GM08714 (cell line): ENCODE results near the gene RPS25.
"Not testable (repeated sequence)": the region's sequence is repeated elsewhere in the genome, so short reads cannot be mapped to it uniquely, and the experiment has no call there.

Experiments used
- H3K4me3 ChIP-seq: fragments of 200-500 bp; sonication (Bioruptor generic); 2 replicates; pipeline ENCODE4 v1.5.1; 2014; ENCODE audit warnings: mild to moderate bottlenecking, low read length, inconsistent platforms
- ZNF274 ChIP-seq: IDR thresholded peaks from 2 replicates; pipeline ENCODE4 v1.6.1; 2012; ENCODE audit warnings: mild to moderate bottlenecking, low read depth, low read length

The RPS25 gene

GRCh38 chr11:118980191-118980881 is 37.8 kb downstream of the RPS25 start:
- no peak overlapping the region for H3K4me3 ChIP-seq
- TF ChIP-seq ZNF274 = no peak

GRCh38 chr11:118979434-118979833 is 38.7 kb downstream of the RPS25 start:
- TF ChIP-seq ZNF274 = no peak
- H3K4me3 ChIP-seq = no peak overlapping the region

DNA sequence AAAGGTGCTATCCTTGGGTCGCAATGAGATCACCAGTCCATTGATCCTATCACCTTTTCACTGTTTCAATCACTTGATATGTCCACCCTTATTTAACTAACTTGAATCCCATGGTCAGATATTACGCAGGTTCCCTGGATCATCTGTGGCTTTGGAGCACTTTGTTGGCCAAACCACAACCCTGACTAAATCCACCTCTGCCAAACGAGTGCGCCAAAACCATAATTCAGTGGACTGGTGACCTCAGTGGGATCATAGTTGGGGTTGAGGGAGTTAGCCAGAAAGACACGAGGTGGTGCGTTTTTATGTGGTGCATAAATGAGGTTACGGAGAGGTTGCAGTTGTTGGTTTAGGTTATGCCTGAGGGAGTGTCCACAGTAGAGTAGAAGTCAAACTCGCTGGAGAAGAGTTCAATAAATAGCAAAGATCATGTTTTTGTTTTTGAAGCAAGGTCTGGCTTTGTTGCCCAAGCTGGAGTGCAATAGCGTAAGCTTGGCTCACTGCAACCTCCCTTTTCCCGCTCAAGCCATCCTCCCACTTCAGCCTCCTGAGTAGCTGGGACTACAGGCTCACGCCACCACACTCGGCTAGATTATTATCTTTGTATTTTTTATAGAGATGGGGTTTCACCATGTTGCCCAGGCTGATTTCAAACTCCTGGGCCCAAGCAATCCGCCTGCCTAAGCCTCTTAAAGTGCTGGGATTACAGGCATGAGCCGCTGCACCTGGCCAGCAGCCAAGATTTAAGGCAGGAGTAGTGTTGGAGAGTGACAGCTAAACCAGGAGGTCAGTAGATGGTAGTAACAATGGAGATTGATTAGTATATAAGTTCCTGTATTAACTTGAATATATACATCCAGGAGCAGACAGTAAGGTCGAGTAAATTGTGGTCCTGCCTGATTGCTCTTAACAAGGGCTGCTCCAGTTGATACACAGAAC is 42.1 kb downstream of the RPS25 start:
- H3K4me3 ChIP-seq = no peak overlapping the region
- TF ChIP-seq ZNF274 = no peak

GRCh38 chr11:118973985-118974384 is 44.2 kb downstream of the RPS25 start:
- no peak for TF ChIP-seq ZNF274
- H3K4me3 ChIP-seq = no peak overlapping the region

DNA sequence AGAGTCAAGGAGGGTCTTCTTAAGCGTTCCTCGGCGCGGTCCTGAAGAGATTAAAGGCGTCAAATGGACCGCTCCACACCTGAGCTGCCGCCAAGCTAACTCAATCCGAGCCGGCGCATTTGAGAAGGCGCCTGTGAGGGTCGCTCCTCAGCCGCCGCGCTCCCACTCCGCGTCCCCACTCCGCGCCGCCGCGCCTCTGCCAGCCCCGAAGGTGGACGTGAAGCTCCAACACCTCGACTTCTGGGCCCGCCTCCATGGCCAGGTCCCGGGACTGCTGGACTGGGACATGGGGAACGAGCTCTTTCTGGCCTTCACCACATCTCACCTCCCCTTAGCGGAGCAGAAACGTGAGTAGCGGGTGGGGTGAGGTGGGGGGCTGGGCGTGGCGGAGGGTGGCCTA is 46.5 kb downstream of the RPS25 start, which contains the start of gene FOXR1:
Gene FOXR1, plus strand, starts transcription at position 116 of the 400 bp plus-strand sequence. Its CDS starts 171 bp downstream, at position 287.
- no peak for TF ChIP-seq ZNF274
- H3K4me3 ChIP-seq = no peak within 1 kb of the TSS

DNA sequence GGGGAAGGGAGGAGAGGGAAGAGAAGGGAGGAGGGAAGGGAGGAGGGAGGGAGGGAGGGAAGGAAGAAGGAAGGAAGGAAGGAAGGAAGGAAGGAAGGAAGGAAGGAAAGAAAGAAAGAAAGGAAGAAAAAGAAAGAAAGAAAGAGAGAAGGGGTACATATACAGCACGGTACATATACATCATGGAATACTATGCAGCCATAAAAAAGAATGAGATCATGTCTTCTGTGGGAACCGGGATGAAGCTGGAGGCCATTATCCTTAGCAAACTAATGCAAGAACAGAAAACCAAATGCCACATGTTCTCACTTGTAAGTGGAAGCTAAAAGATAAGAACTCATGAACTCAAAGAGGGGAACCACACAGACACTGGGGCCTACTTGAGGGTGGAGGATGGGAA is 48.6 kb downstream of the RPS25 start:
- not testable (repeated sequence) for H3K4me3 ChIP-seq
